NCI-H2196 treated with DMSO at 0.1 percent for 48 hours (cell line): ENCODE data around the gene LYVE1.

ENCODE experiments used
- DNase-seq: peaks from one replicate; lab custom pipeline; 2025; ENCODE audit not compliant: unreplicated experiment; lab: John Stamatoyannopoulos, UW

The LYVE1 gene

GRCh38 chr11:10526974-10527918 is 41.2 kb downstream of the LYVE1 start:
- DNase-seq: no peak

GRCh38 chr11:10524471-10524870 is 44.0 kb downstream of the LYVE1 start:
- no peak for DNase-seq

- DNase-seq: no peak
Measured at GRCh38 chr11:10522921-10523320, 45.5 kb downstream of the LYVE1 start.

- no peak for DNase-seq
Measured at GRCh38 chr11:10522276-10522675, 46.2 kb downstream of the LYVE1 start.

GRCh38 chr11:10520562-10520961 is 47.9 kb downstream of the LYVE1 start:
- no peak for DNase-seq

- no peak for DNase-seq
Measured at GRCh38 chr11:10519630-10520029, 48.8 kb downstream of the LYVE1 start.

- DNase-seq: no peak
Measured at GRCh38 chr11:10518891-10519290, 49.6 kb downstream of the LYVE1 start.

- no peak for DNase-seq
Measured at GRCh38 chr11:10518123-10518522, 50.3 kb downstream of the LYVE1 start.

GRCh38 chr11:10515418-10515817 is 53.0 kb downstream of the LYVE1 start:
- DNase-seq: no peak

- DNase-seq: no peak
Measured at GRCh38 chr11:10514709-10515108, 53.8 kb downstream of the LYVE1 start.

- no peak for DNase-seq
Measured at GRCh38 chr11:10514202-10514601, 54.3 kb downstream of the LYVE1 start.

- no peak for DNase-seq
Measured at GRCh38 chr11:10511181-10511621, 57.3 kb downstream of the LYVE1 start.
